Left lung (tissue), 14 donors: ENCODE data around the gene CCNF. TPM values are rescaled to one million over a fixed set of nuclear protein-coding genes. Genes with fewer than 3 reads are reported as not detected.

Experiments used
- ATAC-seq: fragments of 200-7000 bp; cut with Tn5 transposase; one replicate; pipeline ENCODE4 v1.9.1; 2020; ENCODE audit warnings: moderate library complexity
- DNase-seq, 4 donors: peaks; one replicate each; pipeline ENCODE4 v3.0.0-alpha.2; 2013 to 2020
- H3K27ac ChIP-seq, 2 donors: fragments of 200-600 bp; sonication (generic) in 1 of 2; one replicate each; pipeline versions ENCODE4 v1.5.0 to v1.8.0; 2020 to 2021
- H3K27me3 ChIP-seq, 2 donors: fragments of 200-600 bp; sonication (generic) in 1 of 2; one replicate each; pipeline versions ENCODE4 v1.5.0 to v1.8.0; 2020 to 2021
- H3K36me3 ChIP-seq, 2 donors: fragments of 200-600 bp; sonication (generic) in 1 of 2; one replicate each; pipeline versions ENCODE4 v1.5.0 to v1.8.0; 2020 to 2021
- H3K4me1 ChIP-seq, 2 donors: fragments of 200-600 bp; one replicate each; pipeline ENCODE4 v1.8.0; 2021
- H3K4me3 ChIP-seq, 2 donors: fragments of 200-600 bp; sonication (generic) in 1 of 2; one replicate each; pipeline versions ENCODE4 v1.5.0 to v1.8.0; 2020 to 2021; ENCODE audit warnings: mild to moderate bottlenecking in 1 of 2
- H3K9me3 ChIP-seq, 2 donors: fragments of 200-600 bp; sonication (generic) in 1 of 2; one replicate each; pipeline versions ENCODE4 v1.5.0 to v1.8.0; 2020 to 2021
- intact Hi-C, 2 donors: fragments of 100-400 bp; cut with DNase I; formaldehyde crosslinking; loops; one replicate each; pipeline versions ENCODE4 v1.11.2 to v1.14.2; 2022
- long read RNA-seq, 12 donors: library from polyadenylated mRNA in 2 of 12; unstranded in 2 of 12; transcript quantifications; one replicate each; pipeline ENCODE4 v2.0.0 and lab custom pipeline, GENCODE V29; 2019 to 2026
- polyA plus RNA-seq, 6 donors: library from polyadenylated mRNA; unstranded; fragments of 120-200 nt; gene quantifications; one replicate each; pipeline ENCODE4 v1.2.1, GENCODE V29; 2013; ENCODE audit not compliant: insufficient read length in 6 of 6
- total RNA-seq, 2 donors: library from RNA; stranded (reverse); fragmentation: NEBNext Ultra II Directional; extraction: Animal tissue kit (Norgen Biotek cat#: 25700); gene quantifications; one replicate each; pipeline ENCODE4 v1.2.1, GENCODE V29; 2021
- TF ChIP-seq, protein P1 (sequence below), 2 donors: fragments of 200-600 bp; sonication (generic) in 1 of 2; IDR thresholded peaks; one replicate each; pipeline versions ENCODE4 v1.5.0 to v1.8.0; 2021; ENCODE audit warnings: antibody characterized with exemption in 2 of 2
- donor health status: DM: no; HTN: yes; CAD: no.
- donor health status: DM: no; HTN: no; CAD: no.

The CCNF gene, protein sequence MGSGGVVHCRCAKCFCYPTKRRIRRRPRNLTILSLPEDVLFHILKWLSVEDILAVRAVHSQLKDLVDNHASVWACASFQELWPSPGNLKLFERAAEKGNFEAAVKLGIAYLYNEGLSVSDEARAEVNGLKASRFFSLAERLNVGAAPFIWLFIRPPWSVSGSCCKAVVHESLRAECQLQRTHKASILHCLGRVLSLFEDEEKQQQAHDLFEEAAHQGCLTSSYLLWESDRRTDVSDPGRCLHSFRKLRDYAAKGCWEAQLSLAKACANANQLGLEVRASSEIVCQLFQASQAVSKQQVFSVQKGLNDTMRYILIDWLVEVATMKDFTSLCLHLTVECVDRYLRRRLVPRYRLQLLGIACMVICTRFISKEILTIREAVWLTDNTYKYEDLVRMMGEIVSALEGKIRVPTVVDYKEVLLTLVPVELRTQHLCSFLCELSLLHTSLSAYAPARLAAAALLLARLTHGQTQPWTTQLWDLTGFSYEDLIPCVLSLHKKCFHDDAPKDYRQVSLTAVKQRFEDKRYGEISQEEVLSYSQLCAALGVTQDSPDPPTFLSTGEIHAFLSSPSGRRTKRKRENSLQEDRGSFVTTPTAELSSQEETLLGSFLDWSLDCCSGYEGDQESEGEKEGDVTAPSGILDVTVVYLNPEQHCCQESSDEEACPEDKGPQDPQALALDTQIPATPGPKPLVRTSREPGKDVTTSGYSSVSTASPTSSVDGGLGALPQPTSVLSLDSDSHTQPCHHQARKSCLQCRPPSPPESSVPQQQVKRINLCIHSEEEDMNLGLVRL
- 1 to 10 TPM; 4.7 to 8.0 TPM for total RNA-seq
- polyA plus RNA-seq: 10 to 100 TPM in 3 of 6 donors, 1 to 10 TPM in 3; 9.2 to 17.3 (median 10.1) TPM
- long read RNA-seq, donor 1, partial matches to known transcripts: 0 of 3 reads
- long read RNA-seq, donor 1, other reads (novel, unspliced or antisense): 0 of 3 reads
- long read RNA-seq, donor 2: 0 reads
- long read RNA-seq, donor 3, full-length matches to known transcripts: 2 of 8 reads
- long read RNA-seq, donor 3, partial matches to known transcripts: 6 of 8 reads
- long read RNA-seq, donor 3, other reads (novel, unspliced or antisense): 0 of 8 reads
- long read RNA-seq, donor 4, full-length matches to known transcripts: 1 of 1 reads
- long read RNA-seq, donor 4, partial matches to known transcripts: 0 of 1 reads
- long read RNA-seq, donor 4, other reads (novel, unspliced or antisense): 0 of 1 reads
- long read RNA-seq, donor 5, full-length matches to known transcripts: 4 of 22 reads
- long read RNA-seq, donor 5, partial matches to known transcripts: 18 of 22 reads
- long read RNA-seq, donor 5, other reads (novel, unspliced or antisense): 0 of 22 reads
- long read RNA-seq, donor 6, full-length matches to known transcripts: 3 of 3 reads
- long read RNA-seq, donor 6, partial matches to known transcripts: 0 of 3 reads
- long read RNA-seq, donor 6, other reads (novel, unspliced or antisense): 0 of 3 reads
- long read RNA-seq, donor 7: 0 reads
- long read RNA-seq, donor 8, full-length matches to known transcripts: 5 of 5 reads
- long read RNA-seq, donor 8, partial matches to known transcripts: 0 of 5 reads
- long read RNA-seq, donor 8, other reads (novel, unspliced or antisense): 0 of 5 reads
- long read RNA-seq, donor 9: 0 reads
- long read RNA-seq, donor 10, full-length matches to known transcripts: 1 of 1 reads
- long read RNA-seq, donor 10, partial matches to known transcripts: 0 of 1 reads
- long read RNA-seq, donor 10, other reads (novel, unspliced or antisense): 0 of 1 reads
- long read RNA-seq, donor 11: 0 reads
- long read RNA-seq, donor 12: 0 reads

DNA sequence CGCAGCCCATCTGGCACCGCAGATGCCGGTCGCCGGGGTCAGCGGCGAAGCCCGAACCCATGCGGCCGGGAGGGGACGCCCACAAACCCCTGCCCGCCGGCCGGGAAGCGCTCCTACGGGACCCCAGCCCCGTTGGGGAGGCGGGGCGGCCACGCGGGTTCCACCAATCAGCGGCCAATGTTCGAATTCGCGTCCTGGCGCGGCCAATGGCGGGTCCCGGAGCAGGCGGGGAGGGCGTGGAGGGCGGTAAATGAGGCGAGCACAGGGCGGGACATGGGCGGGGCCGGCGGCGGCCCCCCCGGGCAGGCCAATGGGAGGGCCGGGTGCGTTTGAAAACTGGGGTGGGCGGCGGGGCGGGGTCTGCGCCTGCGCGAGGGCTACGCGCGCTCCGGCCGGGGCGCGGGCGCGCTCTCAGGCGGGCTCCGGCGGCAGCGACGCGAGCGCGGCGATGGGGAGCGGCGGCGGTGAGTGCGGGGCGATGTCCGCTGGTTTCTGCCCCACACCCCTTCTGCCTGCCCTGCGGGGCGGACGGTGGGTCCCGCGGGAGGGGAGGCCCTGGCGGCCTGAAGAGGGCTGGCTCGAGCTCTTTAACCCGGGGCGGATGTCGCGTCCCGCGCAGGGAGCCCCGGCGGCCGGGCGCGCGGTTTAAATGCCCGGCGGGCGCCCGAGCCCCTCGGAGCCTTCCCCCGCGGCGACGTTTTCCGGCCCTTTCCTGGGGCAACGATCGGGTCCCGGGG is at the start of gene CCNF:
Gene CCNF (plus strand): TSS at position 414 of the 737 bp plus-strand sequence. CDS start 35 bp downstream, at position 449.
- H3K27ac ChIP-seq: peak within 1 kb of the TSS; percentile 64 to 70
- ATAC-seq (peak; percentile 98), DNase-seq (peak; percentile 96 to 99 (median 98))
- H3K36me3 ChIP-seq: peaks cover 0 to 21% of the 10 kb centered on the region in 2 donors
- H3K27me3 ChIP-seq: no peaks in the 10 kb centered on the region
- H3K4me1 ChIP-seq: peaks cover 0 to 24% of the 10 kb centered on the region in 2 donors
- no peaks in the 10 kb centered on the region for H3K9me3 ChIP-seq
- peak within 1 kb of the TSS; percentile 91 to 95 for H3K4me3 ChIP-seq
- TF ChIP-seq, protein P1, sequence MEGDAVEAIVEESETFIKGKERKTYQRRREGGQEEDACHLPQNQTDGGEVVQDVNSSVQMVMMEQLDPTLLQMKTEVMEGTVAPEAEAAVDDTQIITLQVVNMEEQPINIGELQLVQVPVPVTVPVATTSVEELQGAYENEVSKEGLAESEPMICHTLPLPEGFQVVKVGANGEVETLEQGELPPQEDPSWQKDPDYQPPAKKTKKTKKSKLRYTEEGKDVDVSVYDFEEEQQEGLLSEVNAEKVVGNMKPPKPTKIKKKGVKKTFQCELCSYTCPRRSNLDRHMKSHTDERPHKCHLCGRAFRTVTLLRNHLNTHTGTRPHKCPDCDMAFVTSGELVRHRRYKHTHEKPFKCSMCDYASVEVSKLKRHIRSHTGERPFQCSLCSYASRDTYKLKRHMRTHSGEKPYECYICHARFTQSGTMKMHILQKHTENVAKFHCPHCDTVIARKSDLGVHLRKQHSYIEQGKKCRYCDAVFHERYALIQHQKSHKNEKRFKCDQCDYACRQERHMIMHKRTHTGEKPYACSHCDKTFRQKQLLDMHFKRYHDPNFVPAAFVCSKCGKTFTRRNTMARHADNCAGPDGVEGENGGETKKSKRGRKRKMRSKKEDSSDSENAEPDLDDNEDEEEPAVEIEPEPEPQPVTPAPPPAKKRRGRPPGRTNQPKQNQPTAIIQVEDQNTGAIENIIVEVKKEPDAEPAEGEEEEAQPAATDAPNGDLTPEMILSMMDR (IDR thresholded peaks at IDR 0.05): peak in 1 of 2 donors; percentile 18
- intact Hi-C loops: no loop called here

DNA sequence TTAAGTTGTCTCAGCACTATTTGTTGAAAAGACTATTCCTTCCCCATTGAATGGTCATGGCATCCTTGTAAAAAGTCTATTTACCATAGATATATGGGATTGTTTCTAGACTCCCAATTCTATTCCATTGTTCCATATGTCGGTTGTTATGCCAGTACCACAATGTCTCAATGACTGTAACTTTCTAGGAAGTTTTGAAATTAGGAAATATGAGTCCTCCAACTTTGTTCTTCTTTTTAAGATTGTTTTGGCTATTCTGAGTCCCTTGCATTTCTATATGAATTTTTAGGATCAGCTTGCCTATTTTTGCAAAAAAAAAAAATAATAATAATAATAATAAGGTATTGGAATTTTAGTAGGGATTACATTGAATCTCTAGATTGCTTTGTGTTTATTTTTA is 45.7 kb upstream of the CCNF start:
- Histone ChIP-seq H3K9me3 (no peaks in the 10 kb centered on the region), H3K27me3 (peaks cover 0 to 4% of the 10 kb centered on the region in 2 donors), H3K4me1 (no peaks in the 10 kb centered on the region), H3K36me3 (no peaks in the 10 kb centered on the region), H3K27ac (no peak overlapping the region), H3K4me3 (no peak overlapping the region)
- intact Hi-C loops: no loop called here
- TF ChIP-seq, protein P1 (IDR thresholded peaks at IDR 0.05): no peak
- DNase-seq (no peak), ATAC-seq (no peak)

DNA sequence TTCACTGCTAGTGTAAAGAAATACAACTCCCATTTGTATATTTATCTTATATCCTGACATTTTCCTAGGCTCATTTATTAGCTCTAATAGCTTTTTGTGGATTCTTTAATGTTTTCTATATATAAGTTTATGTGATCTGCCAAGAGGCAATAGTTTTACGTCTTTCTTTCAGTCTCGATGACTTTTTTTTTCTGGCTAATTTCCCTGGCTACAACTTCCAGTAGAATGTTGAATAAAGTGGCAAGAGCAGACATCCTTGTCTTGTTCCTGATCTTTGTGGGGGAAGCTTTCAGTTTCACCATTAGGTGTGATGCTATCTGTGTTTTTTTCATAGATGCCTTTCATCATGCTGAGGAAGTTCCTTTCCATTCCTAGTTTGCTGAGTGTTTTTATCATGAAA is 44.8 kb upstream of the CCNF start:
- intact Hi-C loops: no loop called here
- DNase-seq (no peak), ATAC-seq (no peak)
- Histone ChIP-seq H3K9me3 (peaks cover 0 to 8% of the 10 kb centered on the region in 2 donors), H3K4me3 (no peak overlapping the region), H3K36me3 (no peaks in the 10 kb centered on the region), H3K4me1 (no peaks in the 10 kb centered on the region), H3K27me3 (peaks cover 0 to 4% of the 10 kb centered on the region in 2 donors), H3K27ac (no peak overlapping the region)
- TF ChIP-seq, protein P1 (IDR thresholded peaks at IDR 0.05): no peak
